IMR-90 (cell line): ENCODE data around the gene IL13. TPM values are rescaled to one million over a fixed set of nuclear protein-coding genes. Genes with fewer than 3 reads are reported as not detected.

Experiments
- ATAC-seq: fragments of 200-7000 bp; cut with Tn5 transposase; 2 replicates; pipeline ENCODE4 v1.9.1; 2020; ENCODE audit warnings: low read depth, mild to moderate bottlenecking, moderate library complexity
- BruUV-seq: library from RNA; stranded (reverse); fragments of 400-500 nt; replicated peaks from 2 replicates; lab custom pipeline; 2021; lab: Mats Ljungman, UMichigan
- CTCF ChIA-PET: fragments of 300-600 bp; formaldehyde crosslinking; extraction: SDS; loops from one replicate; lab custom pipeline; 2021; ENCODE audit warnings: antibody characterized with exemption; lab: Yijun Ruan, JAX
- POLR2A ChIA-PET: fragments of 300-600 bp; sonication (Branson Sonifier 250); formaldehyde crosslinking; loops from one replicate; lab custom pipeline; 2022; ENCODE audit warnings: antibody characterized with exemption; ENCODE audit not compliant: unreplicated experiment; lab: Charles Lee
- DNase-seq: peaks from one replicate; pipeline ENCODE4 v3.0.0; 2013
- H2AFZ ChIP-seq: replicated peaks from 2 replicates; pipeline ENCODE3; 2013; ENCODE audit warnings: low read length, mild to moderate bottlenecking; ENCODE audit not compliant: poor library complexity
- H2AK5ac ChIP-seq: 2 replicates; pipeline ENCODE4 v1.6.1; 2013; ENCODE audit warnings: low read depth, low read length, inconsistent platforms
- H2AK9ac ChIP-seq: replicated peaks from 2 replicates; pipeline ENCODE3; 2013; ENCODE audit warnings: mild to moderate bottlenecking, low read depth, low read length, moderate library complexity; ENCODE audit not compliant: poor library complexity
- H2BK120ac ChIP-seq: 2 replicates; pipeline ENCODE4 v1.6.1; 2013; ENCODE audit warnings: low read depth, low read length, inconsistent platforms
- H2BK15ac ChIP-seq: 3 replicates; pipeline ENCODE4 v1.6.1; 2013; ENCODE audit warnings: low read depth, low read length, inconsistent platforms
- H2BK20ac ChIP-seq: 2 replicates; pipeline ENCODE4 v1.6.1; 2013; ENCODE audit warnings: low read depth, mild to moderate bottlenecking, inconsistent platforms, low read length, moderate library complexity
- H2BK5ac ChIP-seq: 2 replicates; pipeline ENCODE4 v1.6.1; 2013; ENCODE audit warnings: mild to moderate bottlenecking, low read depth, low read length, inconsistent platforms; ENCODE audit not compliant: poor library complexity, severe bottlenecking
- H3K14ac ChIP-seq: replicated peaks from 2 replicates; pipeline ENCODE4 v1.6.1; 2013; ENCODE audit warnings: low read depth, low read length, inconsistent platforms
- H3K18ac ChIP-seq: 2 replicates; pipeline ENCODE4 v1.6.1; 2013; ENCODE audit warnings: low read depth, low read length, control low read depth
- H3K23ac ChIP-seq: 2 replicates; pipeline ENCODE4 v1.6.1; 2013; ENCODE audit warnings: low read depth, low read length, inconsistent platforms
- H3K27ac ChIP-seq: 2 replicates; pipeline ENCODE4 v1.5.1; 2013; ENCODE audit warnings: mild to moderate bottlenecking, control low read depth, low read length; ENCODE audit not compliant: insufficient read depth
- H3K27me3 ChIP-seq: 2 replicates; pipeline ENCODE4 v1.6.1; 2013; ENCODE audit warnings: low read length; ENCODE audit not compliant: control insufficient read depth, insufficient read depth
- H3K36me3 ChIP-seq: 2 replicates; pipeline ENCODE4 v1.6.1; 2013; ENCODE audit warnings: low read length, mixed read lengths; ENCODE audit not compliant: control insufficient read depth, insufficient read depth
- H3K4ac ChIP-seq: 2 replicates; pipeline ENCODE4 v1.6.1; 2013; ENCODE audit warnings: low read depth, low read length, inconsistent platforms
- H3K4me1 ChIP-seq: 2 replicates; pipeline ENCODE4 v1.6.1; 2013; ENCODE audit warnings: low read length, mixed read lengths; ENCODE audit not compliant: control insufficient read depth, insufficient read depth
- H3K4me2 ChIP-seq: 2 replicates; pipeline ENCODE4 v1.6.1; 2013; ENCODE audit warnings: low read depth, mild to moderate bottlenecking, control low read depth, low read length, moderate library complexity
- H3K4me3 ChIP-seq: 2 replicates; pipeline ENCODE4 v1.5.1; 2013; ENCODE audit warnings: low read depth, mild to moderate bottlenecking, control low read depth, low read length, moderate library complexity; ENCODE audit not compliant: insufficient read depth
- H3K56ac ChIP-seq: 2 replicates; pipeline ENCODE4 v1.6.1; 2013; ENCODE audit warnings: low read length, inconsistent platforms; ENCODE audit not compliant: insufficient read depth; ENCODE audit errors: extremely low read depth
- H3K79me1 ChIP-seq, 2 experiments: 2 replicates each; pipeline ENCODE4 v1.6.1; 2013; ENCODE audit warnings: low read length in 2 of 2, inconsistent platforms in 1 of 2, low read depth in 1 of 2
- H3K9ac ChIP-seq: 2 replicates; pipeline ENCODE4 v1.6.1; 2013; ENCODE audit warnings: low read depth, low read length, control low read depth
- H3K9me1 ChIP-seq: 2 replicates; pipeline ENCODE4 v1.6.1; 2013; ENCODE audit warnings: low read length, inconsistent platforms; ENCODE audit not compliant: insufficient read depth
- H3K9me3 ChIP-seq: 2 replicates; pipeline ENCODE4 v1.6.1; 2013; ENCODE audit warnings: low read length; ENCODE audit not compliant: control insufficient read depth, insufficient read depth
- H4K20me1 ChIP-seq: 2 replicates; pipeline ENCODE4 v1.6.1; 2013; ENCODE audit warnings: low read length, inconsistent platforms; ENCODE audit not compliant: insufficient read depth
- H4K5ac ChIP-seq: 2 replicates; pipeline ENCODE4 v1.6.1; 2013; ENCODE audit warnings: mild to moderate bottlenecking, low read depth, low read length, control low read depth
- H4K8ac ChIP-seq, 2 experiments: 2 replicates each; pipeline ENCODE4 v1.6.1; 2013; ENCODE audit warnings: low read depth in 2 of 2, low read length in 2 of 2, control low read depth in 1 of 2, inconsistent platforms in 1 of 2
- H4K91ac ChIP-seq: 2 replicates; pipeline ENCODE4 v1.6.1; 2013; ENCODE audit warnings: low read depth, low read length, inconsistent platforms; ENCODE audit not compliant: insufficient read depth
- BHLHE40 ChIP-seq: fragments of 150-350 bp; IDR thresholded peaks from 2 replicates; pipeline ENCODE4 v1.6.1; 2016; ENCODE audit warnings: mild to moderate bottlenecking, low read depth, low read length
- CEBPB ChIP-seq: IDR thresholded peaks from 2 replicates; pipeline ENCODE4 v1.6.1; 2012; ENCODE audit warnings: low read depth, low read length, improper control_type of control experiment
- CTCF ChIP-seq: conservative IDR thresholded peaks from 2 replicates; pipeline ENCODE4 v1.5.1; 2012; ENCODE audit warnings: mild to moderate bottlenecking, low read depth, low read length, improper control_type of control experiment
- ELK1 ChIP-seq: fragments of 150-350 bp; IDR thresholded peaks from 2 replicates; pipeline ENCODE4 v1.6.1; 2016; ENCODE audit warnings: low read depth, mild to moderate bottlenecking, low read length, moderate library complexity, borderline replicate concordance
- MAFK ChIP-seq: IDR thresholded peaks from 2 replicates; pipeline ENCODE4 v1.6.1; 2012; ENCODE audit warnings: low read depth, low read length, improper control_type of control experiment
- MAZ ChIP-seq: IDR thresholded peaks from 2 replicates; pipeline ENCODE4 v1.6.1; 2012; ENCODE audit warnings: low read depth, mild to moderate bottlenecking, low read length, improper control_type of control experiment, moderate library complexity, borderline replicate concordance
- POLR2A ChIP-seq: IDR thresholded peaks from 2 replicates; pipeline ENCODE4 v1.6.1; 2012; ENCODE audit warnings: mild to moderate bottlenecking, low read depth, low read length
- RAD21 ChIP-seq: IDR thresholded peaks from 2 replicates; pipeline ENCODE4 v1.6.1; 2012; ENCODE audit warnings: low read length, improper control_type of control experiment
- SMC3 ChIP-seq: fragments of 150-350 bp; IDR thresholded peaks from 2 replicates; pipeline ENCODE4 v1.6.1; 2016; ENCODE audit warnings: low read depth, mild to moderate bottlenecking, antibody characterized with exemption, low read length, moderate library complexity
- USF2 ChIP-seq: fragments of 150-350 bp; IDR thresholded peaks from 2 replicates; pipeline ENCODE4 v1.6.1; 2017; ENCODE audit warnings: mild to moderate bottlenecking, antibody characterized with exemption, low read length, low read depth
- WGBS, 2 experiments: methylation state at CpG; one replicate each; pipeline versions ENCODE4 v1.1.5 to v1.1.7; 2013; ENCODE audit warnings: missing lambda C conversion rate in 2 of 2; ENCODE audit not compliant: insufficient read length in 1 of 2; ENCODE audit errors: extremely low coverage in 2 of 2; 5-methylcytosine and 5-hydroxymethylcytosine counted together
- dilution Hi-C: fragments of 300-500 bp; cut with HindIII; formaldehyde crosslinking; loops from one replicate; pipeline ENCODE4 v1.14.3; 2018; ENCODE audit warnings: low sequenced_read_pairs; ENCODE audit not compliant: unreplicated experiment
- in situ Hi-C: fragments of 300-500 bp; cut with MboI; formaldehyde crosslinking; loops from 3 replicates; pipeline ENCODE4 v1.14.3; 2019; ENCODE audit warnings: low sequenced_read_pairs, inconsistent platforms, mixed read lengths
- intact Hi-C: fragments of 100-400 bp; cut with micrococcal nuclease; formaldehyde crosslinking; loops from 2 replicates; pipeline ENCODE4 v1.10.0; 2022
- polyA plus RNA-seq, 3 experiments: library from polyadenylated mRNA; depleted of rRNA; stranded (reverse); fragments of >200 nt; gene quantifications; 2 replicates each; pipeline ENCODE4 v1.2.3, GENCODE V29; 2012; ENCODE audit warnings: low replicate concordance in 1 of 3
- total RNA-seq: library from RNA; depleted of rRNA; stranded (reverse); fragments of >200 nt; gene quantifications from 2 replicates; pipeline ENCODE4 v1.2.3, GENCODE V29; 2012

Gene IL13
- total and polyA plus RNA-seq, 2 of the 4 experiments (the other 2 are of a cell fraction): not detected

- no peak overlapping the region for H3K4ac ChIP-seq
- H3K79me1 ChIP-seq: no peaks in the 10 kb centered on the region
- peak overlapping the region; percentile 98 for H2BK120ac ChIP-seq
- H3K4me2 ChIP-seq: no peak overlapping the region
- no peaks in the 10 kb centered on the region for H3K36me3 ChIP-seq
- peaks cover 20% of the 10 kb centered on the region for H3K9me1 ChIP-seq
- ChIA-PET POLR2A (no interaction called here), CTCF (interaction anchor here (1.0 kb wide), 1 partner anchor 17 kb away, joined by 3 read pairs; no protein-coding TSS in a partner anchor)
- no peaks in the 10 kb centered on the region for H4K20me1 ChIP-seq
- H2AK9ac ChIP-seq: no peak overlapping the region
- no peak for ATAC-seq
- H3K14ac ChIP-seq: no peak overlapping the region; the same call in 1 of the 2 replicates
- H2AK5ac ChIP-seq: 0 out of 2 replicates have a peak overlapping the region, but pooled peaks have one; percentile 31
- H3K18ac ChIP-seq: no peak overlapping the region; the same call in 1 of the 2 replicates
- H3K56ac ChIP-seq: no peak overlapping the region
- no peak overlapping the region for H2BK5ac ChIP-seq
- no TSS peak for BruUV-seq
- H3K23ac ChIP-seq: no peak overlapping the region
- no peak overlapping the region for H3K9ac ChIP-seq
- H3K27me3 ChIP-seq: no peaks in the 10 kb centered on the region
- peak overlapping the region; percentile 98; the same call in 1 of the 3 replicates for H2BK15ac ChIP-seq
- DNase-seq: no peak
- H2BK20ac ChIP-seq: peak overlapping the region; percentile 99; the same call in 1 of the 2 replicates
- H3K4me1 ChIP-seq: peaks cover 18% of the 10 kb centered on the region
- H4K8ac ChIP-seq: no peak overlapping the region; a peak in 1 of 4 replicates
- no peak overlapping the region for H4K91ac ChIP-seq
- WGBS, 2 experiments: no CpG with 5 or more reads among the region's 1 CpG
- H3K9me3 ChIP-seq: no peaks in the 10 kb centered on the region
- intact Hi-C loops: no loop called here
- dilution Hi-C loops: no loop called here
- no peak overlapping the region for H2AFZ ChIP-seq
- H3K27ac ChIP-seq: no peak overlapping the region
- in situ Hi-C loops: no loop called here
- H3K4me3 ChIP-seq: no peak overlapping the region
- H4K5ac ChIP-seq: no peak overlapping the region
- TF ChIP-seq SMC3: no peak
- no peak for TF ChIP-seq POLR2A
- TF ChIP-seq USF2: no peak
- no peak for TF ChIP-seq RAD21
- no peak for TF ChIP-seq CTCF
- TF ChIP-seq MAZ: no peak
- no peak for TF ChIP-seq CEBPB
- no peak for TF ChIP-seq MAFK
- no peak for TF ChIP-seq BHLHE40
- TF ChIP-seq ELK1: no peak
These were observed 15.5 kb downstream of the IL13 start for GRCh38 chr5:132673488-132673887.
